AG10803 (cell line): Measurements from ENCODE around the gene INHBB.

Source experiments
- DNase-seq: peaks from one replicate; pipeline ENCODE4 v3.0.0; 2010; ENCODE audit warnings: low read depth
- H3K4me3 ChIP-seq: 2 replicates; pipeline ENCODE4 v1.5.1; 2011; ENCODE audit warnings: mild to moderate bottlenecking, low read length, control low read depth
- CTCF ChIP-seq: conservative IDR thresholded peaks from 2 replicates; pipeline ENCODE4 v1.5.1; 2011; ENCODE audit warnings: mild to moderate bottlenecking, low read length, control low read depth, inconsistent platforms

Gene INHBB

DNA sequence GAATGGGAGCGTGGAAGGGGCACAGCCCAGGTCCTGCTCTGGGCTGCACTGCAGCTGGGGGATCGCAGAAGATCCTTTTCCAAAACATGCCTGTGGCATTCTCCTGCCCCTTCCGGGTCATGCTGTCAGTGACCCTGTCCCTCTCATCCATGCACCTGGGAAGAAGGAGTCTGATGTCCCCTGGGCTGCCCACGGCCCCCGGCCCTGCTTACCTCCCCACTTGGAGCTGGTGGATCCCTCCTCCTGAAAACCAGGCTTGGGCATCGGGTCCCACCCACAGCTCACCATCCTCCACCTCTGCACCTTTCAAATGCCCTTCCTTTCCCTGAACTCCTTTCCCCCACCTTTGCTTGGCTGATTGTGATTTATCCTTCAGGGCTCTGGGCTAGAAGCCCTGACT, 11.8 kb downstream of the INHBB start:
- DNase-seq: no peak
- no peak overlapping the region for H3K4me3 ChIP-seq
- no peak for TF ChIP-seq CTCF

DNA sequence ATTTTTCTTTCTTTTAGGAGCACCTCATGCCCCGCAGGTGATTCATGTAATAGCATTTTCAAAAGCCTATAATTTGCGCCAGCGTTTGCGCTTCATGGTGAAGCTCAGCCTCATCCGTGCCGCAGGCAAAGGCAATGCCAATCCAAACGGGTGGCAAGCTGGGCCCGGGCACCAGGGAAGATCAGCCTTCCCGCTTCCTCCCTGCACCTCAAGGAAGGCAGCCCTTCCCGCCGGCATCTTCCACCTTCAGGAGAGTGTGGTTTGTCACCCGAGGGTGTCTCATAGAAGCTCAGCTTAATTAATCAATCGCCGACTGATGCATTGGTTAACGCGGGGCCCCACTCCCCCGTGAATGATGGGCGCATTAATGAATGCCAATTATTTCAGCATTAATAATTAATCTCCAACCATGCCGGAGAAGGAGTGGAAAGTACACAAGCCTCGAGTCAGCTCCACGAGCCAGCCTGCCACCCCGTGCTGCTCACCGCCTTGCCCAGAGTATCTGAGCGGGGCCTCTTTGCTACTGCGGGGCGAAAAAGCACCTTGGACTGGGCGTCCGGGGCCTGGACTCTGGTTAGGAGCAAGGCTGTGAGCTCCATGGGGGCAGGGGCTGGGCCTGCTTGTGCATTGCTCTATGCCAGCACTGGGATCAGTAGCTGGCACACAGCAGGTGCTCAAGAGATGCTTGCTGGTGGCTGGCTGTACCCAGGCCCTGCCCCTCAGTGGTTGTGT, 13.0 kb downstream of the INHBB start:
- H3K4me3 ChIP-seq: no peak overlapping the region
- TF ChIP-seq CTCF: no peak
- DNase-seq: no peak

- TF ChIP-seq CTCF: no peak
- DNase-seq: peak; percentile 11
- H3K4me3 ChIP-seq: no peak overlapping the region
Measured at GRCh38 chr2:120360307-120360855, 14.4 kb downstream of the INHBB start.

DNA sequence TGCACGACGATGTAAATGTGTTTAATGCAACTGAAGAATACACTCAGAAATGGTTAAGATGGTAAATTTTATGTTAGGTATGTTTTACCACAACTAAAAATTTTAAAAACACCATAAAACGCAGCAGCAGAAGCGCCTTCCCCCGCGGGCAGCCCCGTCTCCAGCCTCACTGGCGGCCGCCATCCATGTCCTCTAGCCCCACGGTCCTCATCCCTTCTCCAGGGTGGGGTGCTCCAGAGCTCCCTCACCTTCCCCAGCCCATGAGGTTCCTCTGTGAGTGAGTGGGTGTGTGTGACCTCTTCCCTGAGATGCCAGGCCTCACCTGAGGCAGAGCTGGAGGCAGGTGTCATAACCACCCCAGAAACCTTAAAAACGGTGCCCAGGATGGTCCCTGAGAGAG, 17.0 kb downstream of the INHBB start:
- DNase-seq: no peak
- TF ChIP-seq CTCF: no peak
- H3K4me3 ChIP-seq: no peak overlapping the region

GRCh38 chr2:120365236-120365793, 19.4 kb downstream of the INHBB start:
- no peak for TF ChIP-seq CTCF
- no peak overlapping the region for H3K4me3 ChIP-seq

DNA sequence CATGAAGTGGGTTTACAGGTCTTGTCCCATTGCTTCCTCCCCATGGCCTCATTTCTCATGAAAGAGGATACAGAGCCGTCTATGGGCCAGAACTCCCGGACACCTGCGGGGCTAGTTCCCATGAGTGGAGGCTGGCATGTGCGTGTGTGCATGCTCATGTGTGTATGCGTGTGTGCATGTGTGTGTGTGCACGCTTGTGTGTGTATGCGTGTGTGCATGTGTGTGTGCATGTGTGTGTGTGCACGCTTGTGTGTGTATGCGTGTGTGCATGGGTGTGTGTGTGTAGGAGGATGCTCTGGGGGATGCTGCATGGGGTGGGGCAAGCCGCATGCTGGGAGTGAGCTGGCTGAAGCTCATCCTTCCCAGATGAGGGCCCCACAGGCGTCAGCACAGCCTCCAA, 20.8 kb downstream of the INHBB start:
- DNase-seq: no peak
- H3K4me3 ChIP-seq: no peak overlapping the region
- no peak for TF ChIP-seq CTCF

More at GRCh38 chr2:120365236-120365793, 19.4 kb downstream of the INHBB start:
- DNase-seq: no peak

- no peak for DNase-seq
- no peak for TF ChIP-seq CTCF
- no peak overlapping the region for H3K4me3 ChIP-seq
Measured at GRCh38 chr2:120367221-120367620, 21.3 kb downstream of the INHBB start.
